K562 (cell line): ENCODE measurements around the gene PCDHGA5. TPM values are rescaled to one million over a fixed set of nuclear protein-coding genes. Genes with fewer than 3 reads are reported as not detected.

Experiments used
- COPS2 ChIP-seq: fragments of 450-650 bp; conservative IDR thresholded peaks from 2 replicates; pipeline ENCODE4 v1.6.1; 2016; ENCODE audit warnings: mild to moderate bottlenecking, moderate library complexity
- FOXM1 ChIP-seq, 2 experiments: fragments of 450-650 bp in 1 of 2; sonication (generic) in 1 of 2; formaldehyde crosslinking in 1 of 2; IDR thresholded peaks; 2 replicates each; pipeline versions ENCODE4 v1.6.1 to v1.9.0; 2017 to 2022; ENCODE audit warnings: low read depth in 2 of 2, mild to moderate bottlenecking in 2 of 2, missing genetic modification reagents in 1 of 2, moderate library complexity in 1 of 2
- KDM5B ChIP-seq: fragments of 200-600 bp; sonication (generic); IDR thresholded peaks from 2 replicates; pipeline ENCODE4 v1.6.1; 2012; ENCODE audit warnings: low read depth, mild to moderate bottlenecking, moderate library complexity, low read length, control low read depth, inconsistent platforms; ENCODE audit not compliant: insufficient replicate concordance
- polyA plus RNA-seq, 8 experiments: library from polyadenylated mRNA; depleted of rRNA in 4 of 8; stranded (reverse) in 5 of 8; unstranded in 3 of 8; fragments of >200 nt; fragmentation: Nextera tagmentation in 2 of 8; fragmentation: Illumina TruSeq in 1 of 8; extraction: Ambion mirVana in 2 of 8; extraction: Trizol in 1 of 8; gene quantifications; 2 replicates each; pipeline versions ENCODE4 v1.2.1 to v1.2.3, GENCODE V29; 2011 to 2014; ENCODE audit warnings: inconsistent platforms in 1 of 8, missing spikeins in 1 of 8
- total RNA-seq, 7 experiments: library from RNA; depleted of rRNA in 6 of 7; stranded (reverse); fragments of >200 nt in 6 of 7; fragmentation: Illumina TruSeq in 2 of 7; extraction: Trizol in 2 of 7; gene quantifications; 2 replicates each; pipeline versions ENCODE4 v1.2.1 to v1.2.3, GENCODE V29; 2011 to 2021; ENCODE audit warnings: low replicate concordance in 1 of 7
- TF ChIP-seq, protein P1 (sequence below): fragments of 250-450 bp; sonication (Bioruptor Pico); IDR thresholded peaks from 2 replicates; pipeline ENCODE4 v1.5.0; 2022; ENCODE audit warnings: mild to moderate bottlenecking
- TF ChIP-seq, protein P2 (sequence below): fragments of 450-650 bp; formaldehyde crosslinking; conservative IDR thresholded peaks from 2 replicates; pipeline ENCODE4 v1.4.0; 2022; ENCODE audit warnings: mild to moderate bottlenecking, missing genetic modification characterization
- TF ChIP-seq, protein P3 (sequence below), 2 experiments: IDR thresholded peaks; 2 replicates each; pipeline ENCODE4 v1.6.1; 2011; ENCODE audit warnings: borderline replicate concordance in 1 of 2, control low read depth in 1 of 2, low read depth in 1 of 2, low read length in 1 of 2, mild to moderate bottlenecking in 1 of 2, mixed read lengths in 1 of 2, moderate library complexity in 1 of 2; ENCODE audit not compliant: insufficient read depth in 1 of 2, insufficient read length in 1 of 2, poor library complexity in 1 of 2, severe bottlenecking in 1 of 2; ENCODE audit errors: extremely low read depth in 1 of 2
- TF ChIP-seq, protein P4 (sequence below): sonication (generic); formaldehyde crosslinking; IDR thresholded peaks from 2 replicates; pipeline ENCODE4 v1.8.1; 2023; ENCODE audit warnings: mild to moderate bottlenecking, missing genetic modification reagents

PCDHGA5 gene
- total and polyA plus RNA-seq, 9 of the 15 experiments (the other 6 are each of a cell fraction or from before 2014, with no cell fraction given) = 0.01 to 0.18 (median 0.12) TPM; not detected in 1

DNA sequence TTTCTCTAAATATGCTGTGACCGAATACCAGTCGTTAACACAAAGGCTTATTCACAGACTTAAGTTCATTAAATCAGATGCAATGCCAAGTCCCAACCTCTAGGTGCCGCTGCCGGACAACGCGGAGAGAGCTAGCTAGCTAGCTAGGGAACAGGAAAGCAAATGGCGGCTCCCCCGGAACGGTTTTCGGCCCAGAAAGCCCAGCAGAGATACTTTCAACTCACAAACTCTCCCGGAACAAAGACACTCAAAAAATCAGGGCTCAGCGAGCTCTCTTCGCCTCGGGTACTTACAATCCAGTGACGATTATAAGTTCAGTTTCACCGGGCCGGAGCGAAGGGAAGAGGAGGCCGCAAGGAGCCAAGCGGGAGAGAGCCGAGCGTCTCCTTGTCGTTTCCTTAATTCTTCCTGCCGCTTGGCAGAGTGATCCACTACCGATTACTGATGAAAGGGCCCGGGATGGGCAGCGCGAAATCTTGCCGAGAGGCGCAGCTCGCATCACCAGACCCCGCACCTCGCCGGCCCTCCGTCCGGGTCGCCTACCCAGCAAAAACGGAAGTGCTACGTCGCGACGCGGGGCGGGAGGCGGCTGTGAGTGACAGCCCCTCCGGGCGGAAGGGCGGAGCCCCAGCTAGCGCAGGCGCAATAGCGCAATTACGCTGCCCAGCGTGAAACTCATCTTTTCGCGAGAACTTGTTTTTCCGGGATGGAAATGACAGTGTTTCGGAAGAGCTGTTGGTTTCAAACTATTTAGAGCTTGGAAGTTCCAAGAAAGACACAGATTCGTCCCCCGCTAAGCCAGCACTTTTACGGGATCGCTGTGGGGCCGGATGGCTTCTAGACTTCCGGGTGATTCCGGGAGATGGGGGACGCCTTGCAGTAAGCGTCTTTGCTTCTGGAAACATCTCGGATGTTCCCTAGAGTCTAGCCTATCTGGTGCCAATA, 43.5 kb upstream of the PCDHGA5 start, which contains the start of gene TAF7 (continued):
- TF ChIP-seq, protein P1, sequence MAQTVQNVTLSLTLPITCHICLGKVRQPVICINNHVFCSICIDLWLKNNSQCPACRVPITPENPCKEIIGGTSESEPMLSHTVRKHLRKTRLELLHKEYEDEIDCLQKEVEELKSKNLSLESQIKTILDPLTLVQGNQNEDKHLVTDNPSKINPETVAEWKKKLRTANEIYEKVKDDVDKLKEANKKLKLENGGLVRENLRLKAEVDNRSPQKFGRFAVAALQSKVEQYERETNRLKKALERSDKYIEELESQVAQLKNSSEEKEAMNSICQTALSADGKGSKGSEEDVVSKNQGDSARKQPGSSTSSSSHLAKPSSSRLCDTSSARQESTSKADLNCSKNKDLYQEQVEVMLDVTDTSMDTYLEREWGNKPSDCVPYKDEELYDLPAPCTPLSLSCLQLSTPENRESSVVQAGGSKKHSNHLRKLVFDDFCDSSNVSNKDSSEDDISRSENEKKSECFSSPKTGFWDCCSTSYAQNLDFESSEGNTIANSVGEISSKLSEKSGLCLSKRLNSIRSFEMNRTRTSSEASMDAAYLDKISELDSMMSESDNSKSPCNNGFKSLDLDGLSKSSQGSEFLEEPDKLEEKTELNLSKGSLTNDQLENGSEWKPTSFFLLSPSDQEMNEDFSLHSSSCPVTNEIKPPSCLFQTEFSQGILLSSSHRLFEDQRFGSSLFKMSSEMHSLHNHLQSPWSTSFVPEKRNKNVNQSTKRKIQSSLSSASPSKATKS (CRISPR knock-in tag) = no peak
- TF ChIP-seq, protein P2, sequence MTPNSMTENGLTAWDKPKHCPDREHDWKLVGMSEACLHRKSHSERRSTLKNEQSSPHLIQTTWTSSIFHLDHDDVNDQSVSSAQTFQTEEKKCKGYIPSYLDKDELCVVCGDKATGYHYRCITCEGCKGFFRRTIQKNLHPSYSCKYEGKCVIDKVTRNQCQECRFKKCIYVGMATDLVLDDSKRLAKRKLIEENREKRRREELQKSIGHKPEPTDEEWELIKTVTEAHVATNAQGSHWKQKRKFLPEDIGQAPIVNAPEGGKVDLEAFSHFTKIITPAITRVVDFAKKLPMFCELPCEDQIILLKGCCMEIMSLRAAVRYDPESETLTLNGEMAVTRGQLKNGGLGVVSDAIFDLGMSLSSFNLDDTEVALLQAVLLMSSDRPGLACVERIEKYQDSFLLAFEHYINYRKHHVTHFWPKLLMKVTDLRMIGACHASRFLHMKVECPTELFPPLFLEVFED (CRISPR knock-in tag) = no peak
- TF ChIP-seq FOXM1 (IDR thresholded peaks at IDR 0.05; ENCODE audit: low read depth) = 0 out of 2 replicates have a peak, but pooled peaks have one; percentile 23
- TF ChIP-seq FOXM1 (CRISPR knock-in tag; IDR thresholded peaks at IDR 0.05; ENCODE audit: low read depth) = no peak
- TF ChIP-seq, protein P3, sequence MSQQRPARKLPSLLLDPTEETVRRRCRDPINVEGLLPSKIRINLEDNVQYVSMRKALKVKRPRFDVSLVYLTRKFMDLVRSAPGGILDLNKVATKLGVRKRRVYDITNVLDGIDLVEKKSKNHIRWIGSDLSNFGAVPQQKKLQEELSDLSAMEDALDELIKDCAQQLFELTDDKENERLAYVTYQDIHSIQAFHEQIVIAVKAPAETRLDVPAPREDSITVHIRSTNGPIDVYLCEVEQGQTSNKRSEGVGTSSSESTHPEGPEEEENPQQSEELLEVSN (IDR thresholded peaks at IDR 0.05; ENCODE audit: borderline replicate concordance in 1 of 2, extremely low read depth in 1 of 2, insufficient read depth in 1 of 2, insufficient read length in 1 of 2, low read depth in 1 of 2, low read length in 1 of 2, poor library complexity in 1 of 2, severe bottlenecking in 1 of 2) = peak; percentile 61 to 80
- TF ChIP-seq COPS2 = no peak
- TF ChIP-seq, protein P4, sequence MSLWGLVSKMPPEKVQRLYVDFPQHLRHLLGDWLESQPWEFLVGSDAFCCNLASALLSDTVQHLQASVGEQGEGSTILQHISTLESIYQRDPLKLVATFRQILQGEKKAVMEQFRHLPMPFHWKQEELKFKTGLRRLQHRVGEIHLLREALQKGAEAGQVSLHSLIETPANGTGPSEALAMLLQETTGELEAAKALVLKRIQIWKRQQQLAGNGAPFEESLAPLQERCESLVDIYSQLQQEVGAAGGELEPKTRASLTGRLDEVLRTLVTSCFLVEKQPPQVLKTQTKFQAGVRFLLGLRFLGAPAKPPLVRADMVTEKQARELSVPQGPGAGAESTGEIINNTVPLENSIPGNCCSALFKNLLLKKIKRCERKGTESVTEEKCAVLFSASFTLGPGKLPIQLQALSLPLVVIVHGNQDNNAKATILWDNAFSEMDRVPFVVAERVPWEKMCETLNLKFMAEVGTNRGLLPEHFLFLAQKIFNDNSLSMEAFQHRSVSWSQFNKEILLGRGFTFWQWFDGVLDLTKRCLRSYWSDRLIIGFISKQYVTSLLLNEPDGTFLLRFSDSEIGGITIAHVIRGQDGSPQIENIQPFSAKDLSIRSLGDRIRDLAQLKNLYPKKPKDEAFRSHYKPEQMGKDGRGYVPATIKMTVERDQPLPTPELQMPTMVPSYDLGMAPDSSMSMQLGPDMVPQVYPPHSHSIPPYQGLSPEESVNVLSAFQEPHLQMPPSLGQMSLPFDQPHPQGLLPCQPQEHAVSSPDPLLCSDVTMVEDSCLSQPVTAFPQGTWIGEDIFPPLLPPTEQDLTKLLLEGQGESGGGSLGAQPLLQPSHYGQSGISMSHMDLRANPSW (CRISPR knock-in tag) = 0 out of 2 replicates have a peak, but pooled peaks have one; percentile 46
- TF ChIP-seq KDM5B = peak; percentile 78
